K562 (cell line): ENCODE results near the gene HOXC12. TPM values are rescaled to one million over a fixed set of nuclear protein-coding genes. Genes with fewer than 3 reads are reported as not detected.

ENCODE experiments used
- BACH1 ChIP-seq: fragments of 200-800 bp; sonication (Bioruptor generic); IDR thresholded peaks from 2 replicates; pipeline ENCODE4 v1.6.1; 2016; ENCODE audit warnings: missing genetic modification characterization, missing compliant biosample characterization
- BHLHE40 ChIP-seq: IDR thresholded peaks from 2 replicates; pipeline ENCODE4 v1.6.1; 2011; ENCODE audit warnings: low read length, improper control_type of control experiment
- CBFA2T3 ChIP-seq: fragments of 450-650 bp; IDR thresholded peaks from 2 replicates; pipeline ENCODE4 v1.6.1; 2017
- CBX3 ChIP-seq, 2 experiments: IDR thresholded peaks; 1 replicate in 1 of 2; 2 replicates in 1 of 2; pipeline ENCODE4 v1.6.1; 2012; ENCODE audit warnings: inconsistent platforms in 2 of 2, low read length in 2 of 2, borderline replicate concordance in 1 of 2, control low read depth in 1 of 2
- GATAD2A ChIP-seq: fragments of 450-650 bp; IDR thresholded peaks from 2 replicates; pipeline ENCODE4 v1.6.1; 2017
- GTF2E2 ChIP-seq: fragments of 200-800 bp; sonication (Bioruptor generic); IDR thresholded peaks from 2 replicates; pipeline ENCODE4 v1.6.1; 2016; ENCODE audit warnings: missing genetic modification characterization, missing compliant biosample characterization
- HDAC1 ChIP-seq, 2 experiments: fragments of 450-650 bp; IDR thresholded peaks; 2 replicates each; pipeline ENCODE4 v1.6.1; 2016 to 2017; ENCODE audit warnings: inconsistent platforms in 1 of 2, mild to moderate bottlenecking in 1 of 2, moderate library complexity in 1 of 2
- KLF13 ChIP-seq: fragments of 450-650 bp; IDR thresholded peaks from 2 replicates; pipeline ENCODE4 v1.6.1; 2016; ENCODE audit warnings: missing genetic modification characterization, low read depth, mild to moderate bottlenecking, missing compliant biosample characterization, moderate library complexity, borderline replicate concordance
- MAFG ChIP-seq: fragments of 450-650 bp; conservative IDR thresholded peaks from 2 replicates; pipeline ENCODE4 v1.6.1; 2016; ENCODE audit warnings: missing genetic modification characterization, missing compliant biosample characterization
- MTA2 ChIP-seq: fragments of 450-650 bp; IDR thresholded peaks from 2 replicates; pipeline ENCODE4 v1.6.1; 2016; ENCODE audit warnings: low read depth
- NFYB ChIP-seq: IDR thresholded peaks from 2 replicates; pipeline ENCODE4 v1.6.1; 2011; ENCODE audit warnings: mild to moderate bottlenecking, moderate library complexity; ENCODE audit not compliant: insufficient read length; ENCODE audit errors: extremely low read depth
- NONO ChIP-seq, 2 experiments: fragments of 200-400 bp in 1 of 2; fragments of 450-650 bp in 1 of 2; formaldehyde crosslinking in 1 of 2; IDR thresholded peaks; 2 replicates each; pipeline ENCODE4 v1.6.1; 2017; ENCODE audit warnings: low read depth in 2 of 2, mild to moderate bottlenecking in 2 of 2, moderate library complexity in 2 of 2, low read length in 1 of 2
- NR1H2 ChIP-seq: sonication (generic); formaldehyde crosslinking; IDR thresholded peaks from 2 replicates; pipeline ENCODE4 v1.4.0; 2020; ENCODE audit warnings: mild to moderate bottlenecking, missing genetic modification reagents
- PHB2 ChIP-seq: fragments of 450-650 bp; IDR thresholded peaks from 2 replicates; pipeline ENCODE4 v1.6.1; 2017; ENCODE audit warnings: low read depth
- PURB ChIP-seq: sonication (generic); formaldehyde crosslinking; IDR thresholded peaks from 2 replicates; pipeline ENCODE4 v1.9.0; 2021; ENCODE audit warnings: low read depth, mild to moderate bottlenecking, missing genetic modification reagents
- RNF2 ChIP-seq: sonication (generic); IDR thresholded peaks from 2 replicates; pipeline ENCODE4 v1.6.1; 2016
- SAP30 ChIP-seq: fragments of 200-600 bp; sonication (generic); IDR thresholded peaks from 2 replicates; pipeline ENCODE4 v1.6.1; 2012; ENCODE audit warnings: borderline replicate concordance, low read depth, mild to moderate bottlenecking, moderate library complexity, low read length, control low read depth, inconsistent platforms; ENCODE audit not compliant: insufficient read depth, poor library complexity, severe bottlenecking
- SETDB1 ChIP-seq: IDR thresholded peaks from one replicate; pipeline ENCODE4 v1.6.1; 2012; ENCODE audit warnings: low read length, control low read depth, inconsistent platforms
- SIN3A ChIP-seq, 2 experiments: fragments of 150-350 bp in 1 of 2; IDR thresholded peaks; 2 replicates each; pipeline ENCODE4 v1.6.1; 2011 to 2016; ENCODE audit warnings: borderline replicate concordance in 2 of 2, low read depth in 2 of 2, low read length in 2 of 2, mild to moderate bottlenecking in 2 of 2, moderate library complexity in 2 of 2; ENCODE audit not compliant: control insufficient read depth in 1 of 2
- TEAD4 ChIP-seq, 2 experiments: sonication (generic) in 1 of 2; formaldehyde crosslinking in 1 of 2; IDR thresholded peaks; 2 replicates each; pipeline versions ENCODE4 v1.6.1 to v1.8.0; 2012 to 2022; ENCODE audit warnings: borderline replicate concordance in 1 of 2, inconsistent platforms in 1 of 2, low read length in 1 of 2, mild to moderate bottlenecking in 1 of 2, missing genetic modification reagents in 1 of 2
- ZNF124 ChIP-seq: sonication (generic); formaldehyde crosslinking; IDR thresholded peaks from 2 replicates; pipeline ENCODE4 v1.8.1; 2022; ENCODE audit warnings: missing genetic modification reagents
- ZNF165 ChIP-seq: fragments of 250-450 bp; sonication (Bioruptor Pico); IDR thresholded peaks from 2 replicates; pipeline ENCODE4 v1.4.0; 2020; ENCODE audit warnings: borderline replicate concordance
- ZNF184 ChIP-seq: sonication (generic); formaldehyde crosslinking; IDR thresholded peaks from 2 replicates; pipeline ENCODE4 v1.5.0; 2020; ENCODE audit warnings: missing genetic modification reagents
- ZNF347 ChIP-seq: fragments of 450-650 bp; formaldehyde crosslinking; IDR thresholded peaks from 2 replicates; pipeline ENCODE4 v1.4.0; 2020; ENCODE audit warnings: low read depth, mild to moderate bottlenecking, moderate library complexity
- ZNF57 ChIP-seq: fragments of 450-650 bp; formaldehyde crosslinking; IDR thresholded peaks from 2 replicates; pipeline ENCODE4 v1.4.0; 2020; ENCODE audit warnings: mild to moderate bottlenecking, moderate library complexity
- ZNF589 ChIP-seq: fragments of 200-800 bp; sonication (Bioruptor generic); IDR thresholded peaks from 2 replicates; pipeline ENCODE4 v1.6.1; 2016; ENCODE audit warnings: low read depth, missing genetic modification characterization, missing compliant biosample characterization
- polyA plus RNA-seq, 8 experiments: library from polyadenylated mRNA; depleted of rRNA in 4 of 8; stranded (reverse) in 5 of 8; unstranded in 3 of 8; fragments of >200 nt; fragmentation: Nextera tagmentation in 2 of 8; fragmentation: Illumina TruSeq in 1 of 8; extraction: Ambion mirVana in 2 of 8; extraction: Trizol in 1 of 8; gene quantifications; 2 replicates each; pipeline versions ENCODE4 v1.2.1 to v1.2.3, GENCODE V29; 2011 to 2014; ENCODE audit warnings: inconsistent platforms in 1 of 8, missing spikeins in 1 of 8
- total RNA-seq, 7 experiments: library from RNA; depleted of rRNA in 6 of 7; stranded (reverse); fragments of >200 nt in 6 of 7; fragmentation: Illumina TruSeq in 2 of 7; extraction: Trizol in 2 of 7; gene quantifications; 2 replicates each; pipeline versions ENCODE4 v1.2.1 to v1.2.3, GENCODE V29; 2011 to 2021; ENCODE audit warnings: low replicate concordance in 1 of 7
- TF ChIP-seq, protein P1 (sequence below), 3 experiments: fragments of 200-800 bp in 1 of 3; sonication (Bioruptor generic) in 1 of 3; sonication (generic) in 1 of 3; formaldehyde crosslinking in 1 of 3; IDR thresholded peaks; 2 replicates each; pipeline versions ENCODE4 v1.6.1 to v1.8.0; 2016 to 2022; ENCODE audit warnings: mild to moderate bottlenecking in 2 of 3, missing compliant biosample characterization in 2 of 3, missing genetic modification characterization in 2 of 3, missing genetic modification reagents in 1 of 3
- TF ChIP-seq, protein P2 (sequence below): fragments of 250-450 bp; sonication (Bioruptor Pico); IDR thresholded peaks from 2 replicates; pipeline ENCODE4 v1.5.0; 2021

Gene HOXC12
- total and polyA plus RNA-seq, 9 of the 15 experiments (the other 6 are each of a cell fraction or from before 2014, with no cell fraction given) = 0.04 to 0.36 (median 0.11) TPM; not detected in 1

DNA sequence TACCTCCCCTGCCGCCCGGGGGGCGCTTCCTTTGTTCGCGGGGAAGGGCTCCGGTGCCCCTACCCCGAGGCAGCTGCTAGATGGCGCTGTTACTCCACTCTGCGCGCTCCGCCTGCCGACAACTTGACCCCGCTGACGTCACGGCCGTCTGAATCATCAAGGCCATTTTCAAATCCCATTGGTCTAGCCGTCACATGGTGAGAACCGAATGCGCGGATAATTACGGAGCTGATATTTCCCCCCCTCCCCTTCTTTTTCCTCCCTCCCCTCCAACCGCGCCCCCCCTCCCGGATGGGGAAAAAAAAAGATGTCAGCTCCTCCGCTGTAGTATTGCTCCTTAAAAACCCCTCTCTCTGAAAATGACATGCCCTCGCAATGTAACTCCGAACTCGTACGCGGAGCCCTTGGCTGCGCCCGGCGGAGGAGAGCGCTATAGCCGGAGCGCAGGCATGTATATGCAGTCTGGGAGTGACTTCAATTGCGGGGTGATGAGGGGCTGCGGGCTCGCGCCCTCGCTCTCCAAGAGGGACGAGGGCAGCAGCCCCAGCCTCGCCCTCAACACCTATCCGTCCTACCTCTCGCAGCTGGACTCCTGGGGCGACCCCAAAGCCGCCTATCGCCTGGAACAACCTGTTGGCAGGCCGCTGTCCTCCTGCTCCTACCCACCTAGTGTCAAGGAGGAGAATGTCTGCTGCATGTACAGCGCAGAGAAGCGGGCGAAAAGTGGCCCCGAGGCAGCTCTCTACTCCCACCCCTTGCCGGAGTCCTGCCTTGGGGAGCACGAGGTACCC is 30.4 kb downstream of the HOXC12 start, which contains the start of gene HOXC10 (continued):
- TF ChIP-seq GTF2E2 (tag) (no peak), ZNF165 (no peak), ZNF184 (CRISPR knock-in tag) (no peak), BACH1 (no peak), SIN3A (IDR thresholded peaks at IDR 0.05; ENCODE audit: borderline replicate concordance in 2 of 2, control insufficient read depth in 1 of 2, low read depth in 2 of 2, low read length in 2 of 2) (no peak), NONO (IDR thresholded peaks at IDR 0.05; ENCODE audit: low read depth in 2 of 2, low read length in 1 of 2) (no peak), PHB2 (no peak), HDAC1 (IDR thresholded peaks at IDR 0.05) (no peak), NFYB (no peak), SAP30 (no peak), GATAD2A (no peak), BHLHE40 (no peak), ZNF124 (no peak), KLF13 (no peak), NR1H2 (CRISPR knock-in tag) (no peak), CBFA2T3 (no peak), RNF2 (no peak), PURB (CRISPR knock-in tag) (no peak), CBX3 (IDR thresholded peaks at IDR 0.05; ENCODE audit: borderline replicate concordance in 1 of 2, low read length in 2 of 2) (no peak), MAFG (tag) (no peak), ZNF347 (CRISPR knock-in tag) (no peak), ZNF57 (no peak), SETDB1 (no peak), MTA2 (no peak), ZNF589 (peak; percentile 39; the same call in 1 of the 2 replicates), TEAD4 (IDR thresholded peaks at IDR 0.05; ENCODE audit: low read length) (no peak), TEAD4 (CRISPR knock-in tag; IDR thresholded peaks at IDR 0.05; ENCODE audit: borderline replicate concordance) (no peak)
- TF ChIP-seq, protein P1, sequence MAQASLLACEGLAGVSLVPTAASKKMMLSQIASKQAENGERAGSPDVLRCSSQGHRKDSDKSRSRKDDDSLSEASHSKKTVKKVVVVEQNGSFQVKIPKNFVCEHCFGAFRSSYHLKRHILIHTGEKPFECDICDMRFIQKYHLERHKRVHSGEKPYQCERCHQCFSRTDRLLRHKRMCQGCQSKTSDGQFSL (CRISPR knock-in tag; IDR thresholded peaks at IDR 0.05) = peak; percentile 73
- TF ChIP-seq, protein P1 (tag; IDR thresholded peaks at IDR 0.05) = peak in 1 of 2 experiments; percentile 57; a peak in 1 of 4 replicates
- TF ChIP-seq, protein P2, sequence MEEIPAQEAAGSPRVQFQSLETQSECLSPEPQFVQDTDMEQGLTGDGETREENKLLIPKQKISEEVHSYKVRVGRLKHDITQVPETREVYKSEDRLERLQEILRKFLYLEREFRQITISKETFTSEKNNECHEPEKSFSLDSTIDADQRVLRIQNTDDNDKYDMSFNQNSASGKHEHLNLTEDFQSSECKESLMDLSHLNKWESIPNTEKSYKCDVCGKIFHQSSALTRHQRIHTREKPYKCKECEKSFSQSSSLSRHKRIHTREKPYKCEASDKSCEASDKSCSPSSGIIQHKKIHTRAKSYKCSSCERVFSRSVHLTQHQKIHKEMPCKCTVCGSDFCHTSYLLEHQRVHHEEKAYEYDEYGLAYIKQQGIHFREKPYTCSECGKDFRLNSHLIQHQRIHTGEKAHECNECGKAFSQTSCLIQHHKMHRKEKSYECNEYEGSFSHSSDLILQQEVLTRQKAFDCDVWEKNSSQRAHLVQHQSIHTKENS (CRISPR knock-in tag) = no peak
